PC-3 (cell line): ENCODE data around the gene MAGEF1.

ENCODE experiments used
- CTCF ChIP-seq: fragments of 300-600 bp; sonication (generic); conservative IDR thresholded peaks from 2 replicates; pipeline ENCODE4 v1.5.1; 2017; ENCODE audit warnings: antibody characterized with exemption, low read depth, mild to moderate bottlenecking, low read length
- EZH2 ChIP-seq: fragments of 300-600 bp; sonication (generic); IDR thresholded peaks from one replicate; pipeline ENCODE4 v1.6.1; 2017; ENCODE audit warnings: antibody characterized with exemption, mild to moderate bottlenecking, low read length; ENCODE audit not compliant: unreplicated experiment
- EZH2phosphoT487 ChIP-seq: fragments of 300-600 bp; sonication (generic); IDR thresholded peaks from 2 replicates; pipeline ENCODE4 v1.6.1; 2018; ENCODE audit warnings: mild to moderate bottlenecking, antibody characterized with exemption, low read length, borderline replicate concordance

DNA sequence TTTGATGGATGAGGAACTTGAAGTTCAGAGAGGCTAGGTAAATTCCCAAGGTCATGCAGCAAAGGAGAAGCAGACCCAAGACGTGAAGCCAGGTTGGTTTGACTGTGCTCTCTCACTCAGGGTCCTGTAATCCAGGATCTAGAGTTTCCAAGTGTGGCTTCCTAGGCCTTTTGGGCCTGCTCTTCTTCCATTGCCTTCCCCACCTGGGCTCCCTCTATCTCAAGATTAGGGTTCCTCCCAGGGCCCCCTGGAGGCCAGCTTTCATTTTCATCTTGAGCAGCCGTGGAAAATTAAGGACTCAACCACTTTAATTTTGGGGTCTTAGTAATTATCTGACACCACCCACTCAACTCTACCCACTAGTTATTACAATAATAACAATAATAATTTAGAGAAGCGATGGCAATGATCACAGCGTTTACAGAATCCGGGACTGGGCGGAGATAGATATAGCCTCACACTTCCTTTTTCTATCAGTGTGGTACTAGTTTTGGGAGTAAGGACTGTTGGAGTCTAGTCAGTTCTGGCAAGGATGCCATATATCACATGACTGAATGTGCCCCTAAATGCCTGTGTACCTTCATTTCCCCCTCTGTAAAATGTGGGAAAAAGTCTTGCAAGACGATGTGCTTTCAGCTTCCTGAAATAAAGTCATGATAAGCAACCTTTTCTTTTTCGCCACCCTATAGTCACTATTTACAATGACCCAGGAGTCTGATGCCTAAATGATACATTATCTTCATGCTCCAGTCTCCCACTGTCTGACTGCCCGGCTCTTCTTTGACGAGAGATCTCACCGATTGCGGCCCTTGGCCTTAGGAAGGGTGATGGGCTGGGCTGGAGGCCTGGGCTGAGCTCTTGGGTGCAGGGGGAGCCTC is 30.2 kb upstream of the MAGEF1 start:
- TF ChIP-seq CTCF = peak; percentile 34; the same call in 1 of the 2 replicates
- TF ChIP-seq EZH2 = no peak
- TF ChIP-seq EZH2phosphoT487 = no peak
